GM12892 (cell line): ENCODE data around the gene TBC1D5.
A peak's percentile ranks its signal among the peaks of the same experiment; 100 is the strongest.
"Not testable (repeated sequence)": the region's sequence is repeated elsewhere in the genome, so short reads cannot be mapped to it uniquely, and the experiment has no call there.

Experiments
- DNase-seq: peaks from one replicate; pipeline ENCODE4 v3.0.0; 2011; ENCODE audit not compliant: insufficient read length
- FAIRE-seq: peaks from 2 replicates; lab custom pipeline; 2011; peaks lifted over from hg19 to GRCh38; lab: Jason Lieb, UNC
- POLR2A ChIP-seq: IDR thresholded peaks from 2 replicates; pipeline ENCODE4 v1.6.1; 2011; ENCODE audit warnings: low read depth, low read length, control low read depth
- POLR2AphosphoS5 ChIP-seq: IDR thresholded peaks from 2 replicates; pipeline ENCODE4 v1.6.1; 2011; ENCODE audit warnings: low read depth, low read length, control low read depth
- TAF1 ChIP-seq: IDR thresholded peaks from 2 replicates; pipeline ENCODE4 v1.6.1; 2011; ENCODE audit warnings: low read depth, mild to moderate bottlenecking, control low read depth, low read length, borderline replicate concordance

Gene TBC1D5

GRCh38 chr3:17747174-17747889 lies 4.9 kb upstream of the TBC1D5 start:
- TF ChIP-seq POLR2AphosphoS5 (no peak), POLR2A (no peak), TAF1 (no peak)
- DNase-seq (no peak), FAIRE-seq (peak; percentile 84)

- TF ChIP-seq TAF1 = no peak
- TF ChIP-seq POLR2AphosphoS5 = no peak
- TF ChIP-seq POLR2A = no peak
- FAIRE-seq (no peak), DNase-seq (no peak)
Observed at GRCh38 chr3:17745894-17746293, 3.5 kb upstream of the TBC1D5 start.

- TF ChIP-seq TAF1 (no peak), POLR2A (no peak)
Observed at GRCh38 chr3:17745301-17745700, 2.9 kb upstream of the TBC1D5 start.

GRCh38 chr3:17744693-17745092 lies 2.3 kb upstream of the TBC1D5 start:
- no peak for FAIRE-seq
- TF ChIP-seq TAF1 = no peak
- DNase-seq = no peak

More at GRCh38 chr3:17745301-17745700, 2.9 kb upstream of the TBC1D5 start:
- DNase-seq (no peak), FAIRE-seq (no peak)

- FAIRE-seq = no peak
- DNase-seq = no peak
- TF ChIP-seq POLR2A (no peak), POLR2AphosphoS5 (no peak)
Observed at GRCh38 chr3:17743658-17743995, 1.2 kb upstream of the TBC1D5 start.

- DNase-seq (no peak), FAIRE-seq (no peak)
- TF ChIP-seq POLR2AphosphoS5 (peak; percentile 54), TAF1 (no peak; the same call in 1 of the 2 replicates), POLR2A (0 out of 2 replicates have a peak, but pooled peaks have one; percentile 23)
Observed at GRCh38 chr3:17742880-17743657, 638 bp upstream of the TBC1D5 start.

GRCh38 chr3:17741621-17742101 lies 770 bp downstream of the TBC1D5 start:
- DNase-seq (no peak), FAIRE-seq (no peak)
- TF ChIP-seq POLR2AphosphoS5 (no peak), POLR2A (no peak), TAF1 (no peak)

GRCh38 chr3:17740721-17741141 lies 1.7 kb downstream of the TBC1D5 start:
- DNase-seq = no peak
- TF ChIP-seq POLR2A = no peak; the same call in 1 of the 2 replicates
- TF ChIP-seq TAF1 = no peak
- TF ChIP-seq POLR2AphosphoS5 = no peak
- FAIRE-seq = peak; percentile 27

GRCh38 chr3:17738921-17739320 lies 3.5 kb downstream of the TBC1D5 start:
- TF ChIP-seq POLR2AphosphoS5 (no peak), POLR2A (no peak), TAF1 (no peak)
- FAIRE-seq = no peak
- no peak for DNase-seq

- FAIRE-seq = no peak
Observed at GRCh38 chr3:17738219-17738618, 4.2 kb downstream of the TBC1D5 start.

GRCh38 chr3:17737591-17737990 lies 4.8 kb downstream of the TBC1D5 start:
- TF ChIP-seq POLR2AphosphoS5 (no peak), TAF1 (no peak), POLR2A (no peak)
- FAIRE-seq (no peak), DNase-seq (no peak)

More at GRCh38 chr3:17738219-17738618, 4.2 kb downstream of the TBC1D5 start:
- no peak for TF ChIP-seq POLR2A
- no peak for TF ChIP-seq POLR2AphosphoS5
- no peak for TF ChIP-seq TAF1
- no peak for DNase-seq

GRCh38 chr3:17735362-17735761 lies 7.1 kb downstream of the TBC1D5 start:
- not testable (repeated sequence) for DNase-seq, FAIRE-seq
